Measurements from ENCODE around the gene LYRM4. TPM values are rescaled to one million over a fixed set of nuclear protein-coding genes. Genes with fewer than 3 reads are reported as not detected.

LYRM4 gene
- total RNA-seq, 2 experiments from 2014 or later: 36.4 to 39.6 TPM

DNA sequence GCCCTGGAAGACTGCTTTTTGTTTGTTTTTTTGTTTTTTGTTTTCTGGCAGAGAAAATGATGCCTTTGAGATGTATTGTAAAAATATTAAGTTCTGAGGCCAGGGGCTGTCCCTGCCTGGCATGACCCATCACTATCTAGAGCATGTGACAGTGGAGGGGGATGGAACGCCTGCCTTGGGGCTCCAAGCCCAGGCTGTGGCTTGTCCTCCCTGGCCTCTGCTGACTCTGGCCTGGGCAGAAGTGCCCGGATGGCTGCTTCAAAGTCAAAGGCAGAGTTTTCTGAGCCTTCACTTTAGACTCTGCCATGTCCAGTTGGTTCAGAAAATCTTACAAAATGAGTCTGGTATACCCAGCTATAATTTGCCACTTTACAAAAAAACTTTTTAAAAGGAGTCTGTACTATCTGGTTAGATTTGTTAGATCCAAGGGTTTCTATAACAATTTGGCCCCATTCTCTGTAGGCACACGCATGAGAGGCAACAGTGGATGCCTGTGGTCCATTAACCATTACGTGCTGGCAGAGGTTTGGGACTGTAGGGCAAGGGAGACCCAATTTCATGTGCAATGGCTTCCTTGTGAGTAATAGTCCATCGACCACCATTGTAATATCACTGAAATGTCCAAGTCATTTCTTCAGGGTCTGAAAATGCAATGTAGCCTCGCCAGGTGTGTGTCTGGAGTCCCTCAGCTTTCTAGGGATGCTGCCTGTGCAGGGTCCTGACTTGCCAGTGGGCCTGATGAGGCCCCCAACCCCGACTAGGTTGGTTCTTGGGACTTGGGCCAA is 167.3 kb downstream of the LYRM4 start:
- ATAC-seq: no peak
- Mint-ChIP-seq H3K36me3 (no peaks in the 10 kb centered on the region), H3K9me3 (ENCODE audit: low read depth) (no peaks in the 10 kb centered on the region), H3K4me1 (no peaks in the 10 kb centered on the region), H3K27me3 (peaks cover 41% of the 10 kb centered on the region), H3K4me3 (no peak overlapping the region), H3K27ac (no peak overlapping the region)
- CTCF ChIA-PET: no interaction called here
- DNase-seq: no peak

- H3K27me3 Mint-ChIP-seq: peaks cover 54% of the 10 kb centered on the region
- DNase-seq (no peak), ATAC-seq (no peak)
- H3K4me3 Mint-ChIP-seq: no peak overlapping the region
- H3K9me3 Mint-ChIP-seq (ENCODE audit: low read depth): no peaks in the 10 kb centered on the region
- CTCF ChIA-PET: no interaction called here
- H3K36me3 Mint-ChIP-seq: no peaks in the 10 kb centered on the region
- peaks cover under 1% of the 10 kb centered on the region for H3K4me1 Mint-ChIP-seq
- H3K27ac Mint-ChIP-seq: no peak overlapping the region
Measured at GRCh38 chr6:5091210-5092069, 169.3 kb downstream of the LYRM4 start.

GRCh38 chr6:5090603-5091002 is 170.1 kb downstream of the LYRM4 start:
- DNase-seq (no peak), ATAC-seq (no peak)
- CTCF ChIA-PET: no interaction called here
- Mint-ChIP-seq H3K4me3 (no peak overlapping the region), H3K36me3 (no peaks in the 10 kb centered on the region), H3K27ac (no peak overlapping the region), H3K27me3 (peaks cover 59% of the 10 kb centered on the region), H3K9me3 (ENCODE audit: low read depth) (no peaks in the 10 kb centered on the region), H3K4me1 (peaks cover 3% of the 10 kb centered on the region)

GRCh38 chr6:5089481-5090438 is 171.0 kb downstream of the LYRM4 start:
- ATAC-seq: no peak
- CTCF ChIA-PET: no interaction called here
- Mint-ChIP-seq H3K27ac (no peak overlapping the region), H3K4me1 (peaks cover 4% of the 10 kb centered on the region), H3K27me3 (peaks cover 60% of the 10 kb centered on the region), H3K9me3 (ENCODE audit: low read depth) (no peaks in the 10 kb centered on the region), H3K4me3 (no peak overlapping the region), H3K36me3 (no peaks in the 10 kb centered on the region)
- DNase-seq: no peak

GRCh38 chr6:5088780-5089179 is 172.0 kb downstream of the LYRM4 start:
- H3K9me3 Mint-ChIP-seq (ENCODE audit: low read depth): no peaks in the 10 kb centered on the region
- CTCF ChIA-PET: no interaction called here
- peaks cover 4% of the 10 kb centered on the region for H3K4me1 Mint-ChIP-seq
- no peak overlapping the region for H3K27ac Mint-ChIP-seq
- H3K36me3 Mint-ChIP-seq: no peaks in the 10 kb centered on the region
- H3K4me3 Mint-ChIP-seq: no peak overlapping the region
- ATAC-seq: no peak
- no peak for DNase-seq
- H3K27me3 Mint-ChIP-seq: peaks cover 63% of the 10 kb centered on the region

DNA sequence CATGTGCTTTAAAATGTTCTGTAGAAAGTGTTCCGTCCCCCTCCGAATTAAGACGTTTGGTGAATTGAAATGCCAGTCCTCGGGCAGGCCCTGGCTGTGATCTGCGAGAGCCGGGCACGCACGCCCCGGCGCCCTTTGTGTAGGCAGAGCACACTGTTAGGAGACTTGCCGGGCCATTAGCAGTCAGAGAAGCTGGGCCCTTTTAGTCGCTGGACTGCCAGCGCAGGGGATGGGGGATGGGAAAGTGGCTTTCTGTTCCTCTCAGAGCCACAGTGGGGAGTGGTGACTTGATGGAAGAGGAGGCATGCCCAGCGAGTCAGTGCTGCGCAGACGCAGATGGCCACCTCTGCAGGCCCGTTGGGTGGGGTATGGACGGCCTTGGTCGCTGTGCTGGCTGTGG is 173.4 kb downstream of the LYRM4 start:
- Mint-ChIP-seq H3K36me3 (peaks cover 1% of the 10 kb centered on the region), H3K27ac (no peak overlapping the region), H3K9me3 (ENCODE audit: low read depth) (no peaks in the 10 kb centered on the region), H3K4me3 (no peak overlapping the region), H3K4me1 (peaks cover 4% of the 10 kb centered on the region), H3K27me3 (peaks cover 71% of the 10 kb centered on the region)
- ATAC-seq: no peak
- DNase-seq: no peak
- CTCF ChIA-PET: no interaction called here

DNA sequence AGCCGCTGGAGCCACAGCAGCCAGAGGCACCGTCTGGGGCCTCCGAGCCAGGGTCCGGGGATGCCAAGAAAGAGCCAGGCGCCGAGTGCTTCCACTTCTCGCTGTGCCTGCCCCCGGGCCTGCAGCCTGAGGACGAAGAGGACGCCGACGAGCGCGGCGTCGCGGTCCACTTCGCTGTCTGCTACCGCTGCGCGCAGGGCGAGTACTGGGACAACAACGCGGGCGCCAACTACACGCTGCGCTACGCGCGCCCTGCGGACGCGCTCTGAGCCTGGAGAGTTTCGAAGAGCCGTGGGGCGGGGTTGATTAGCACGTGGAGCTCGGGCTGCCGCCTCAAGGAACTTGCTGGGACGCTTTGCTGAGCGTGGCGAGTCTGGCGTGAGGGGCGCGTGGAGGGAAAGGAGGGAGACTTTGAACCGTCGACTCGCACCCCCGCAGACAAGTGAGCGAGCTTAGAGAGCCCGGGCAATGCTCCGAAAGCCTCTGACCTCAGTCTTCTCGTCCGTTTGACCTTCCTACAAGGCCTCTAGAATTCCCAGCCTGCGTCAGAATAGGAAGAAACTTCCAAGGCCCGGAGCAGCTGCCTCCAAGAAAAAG is 174.4 kb downstream of the LYRM4 start:
- peaks cover 4% of the 10 kb centered on the region for H3K4me1 Mint-ChIP-seq
- no peaks in the 10 kb centered on the region for H3K9me3 Mint-ChIP-seq (ENCODE audit: low read depth)
- DNase-seq (no peak), ATAC-seq (no peak)
- peaks cover 71% of the 10 kb centered on the region for H3K27me3 Mint-ChIP-seq
- no peak overlapping the region for H3K27ac Mint-ChIP-seq
- no peak overlapping the region for H3K4me3 Mint-ChIP-seq
- peaks cover 1% of the 10 kb centered on the region for H3K36me3 Mint-ChIP-seq
- CTCF ChIA-PET: no interaction called here

DNA sequence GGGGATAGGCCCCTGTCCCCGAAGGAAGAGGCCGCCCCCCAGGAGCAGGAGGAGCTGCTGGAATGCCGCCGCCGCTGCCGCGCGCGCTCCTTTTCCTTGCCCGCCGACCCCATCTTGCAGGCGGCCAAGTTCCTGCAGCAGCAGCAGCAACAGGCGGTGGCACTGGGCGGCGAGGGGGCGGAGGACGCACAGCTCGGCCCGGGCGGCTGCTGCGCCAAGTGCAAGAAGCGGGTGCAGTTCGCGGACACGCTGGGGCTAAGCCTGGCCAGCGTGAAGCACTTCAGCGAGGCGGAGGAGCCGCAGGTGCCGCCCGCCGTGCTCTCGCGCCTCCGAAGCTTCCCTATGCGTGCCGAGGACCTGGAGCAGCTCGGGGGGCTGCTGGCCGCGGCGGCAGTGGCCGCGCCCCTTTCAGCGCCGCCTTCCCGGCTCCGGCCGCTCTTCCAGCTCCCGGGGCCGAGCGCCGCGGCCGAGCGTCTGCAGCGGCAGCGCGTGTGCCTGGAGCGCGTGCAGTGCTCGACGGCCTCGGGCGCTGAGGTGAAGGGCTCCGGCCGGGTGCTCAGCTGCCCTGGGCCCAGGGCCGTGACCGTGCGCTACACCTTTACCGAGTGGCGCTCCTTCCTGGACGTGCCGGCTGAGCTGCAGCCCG is 175.0 kb downstream of the LYRM4 start:
- CTCF ChIA-PET: no interaction called here

GRCh38 chr6:5084781-5085647 is 175.7 kb downstream of the LYRM4 start, which contains the start of gene PPP1R3G:
Gene PPP1R3G, plus strand, starts transcription at chr6:5085341. Its CDS starts 145 bp downstream, at chr6:5085486.
- no peak for DNase-seq
- peak within 1 kb of the TSS; percentile 63 for H3K4me3 Mint-ChIP-seq
- CTCF ChIA-PET: no interaction called here

More for the DNA sequence above, 175.0 kb downstream of the LYRM4 start:
- Mint-ChIP-seq H3K36me3 (peaks cover 1% of the 10 kb centered on the region), H3K4me1 (peaks cover 4% of the 10 kb centered on the region), H3K27me3 (peaks cover 67% of the 10 kb centered on the region), H3K27ac (no peak overlapping the region), H3K9me3 (ENCODE audit: low read depth) (no peaks in the 10 kb centered on the region), H3K4me3 (no peak overlapping the region)
- no peak for DNase-seq
- ATAC-seq: peak; percentile 28

DNA sequence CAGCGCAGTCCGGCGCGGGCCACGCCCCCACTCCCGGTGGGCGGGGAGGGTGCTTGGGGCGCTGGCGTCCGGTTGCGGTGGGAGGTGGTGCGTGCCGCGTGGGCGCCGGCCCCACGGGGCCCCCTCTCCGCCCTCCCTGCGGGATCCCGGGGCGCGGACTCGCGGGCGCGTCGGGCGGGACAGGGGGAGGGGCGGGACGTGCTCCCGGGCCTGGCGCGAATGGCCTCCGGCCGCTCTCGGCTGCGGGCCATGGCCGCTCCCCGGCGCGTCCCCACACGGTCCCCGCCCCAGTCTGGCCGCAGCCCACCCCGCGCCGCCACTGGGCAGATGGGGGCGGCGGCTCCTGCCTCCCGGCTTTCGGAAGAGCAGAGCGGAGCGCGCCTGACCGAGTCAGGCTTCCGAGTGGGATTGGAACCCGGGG is 176.4 kb downstream of the LYRM4 start:
- DNase-seq (no peak), ATAC-seq (peak; percentile 40)
- Mint-ChIP-seq H3K4me3 (peak overlapping the region; percentile 63), H3K27me3 (peaks cover 66% of the 10 kb centered on the region), H3K27ac (no peak overlapping the region), H3K9me3 (ENCODE audit: low read depth) (no peaks in the 10 kb centered on the region), H3K36me3 (peaks cover 1% of the 10 kb centered on the region), H3K4me1 (peaks cover 4% of the 10 kb centered on the region)
- CTCF ChIA-PET: no interaction called here

More at GRCh38 chr6:5084781-5085647, 175.7 kb downstream of the LYRM4 start, which contains the start of gene PPP1R3G:
- Mint-ChIP-seq H3K9me3 (ENCODE audit: low read depth) (no peaks in the 10 kb centered on the region), H3K27me3 (peaks cover 64% of the 10 kb centered on the region), H3K4me1 (peaks cover 4% of the 10 kb centered on the region), H3K27ac (no peak within 1 kb of the TSS), H3K36me3 (peaks cover 1% of the 10 kb centered on the region)
- ATAC-seq: peak; percentile 54

DNA sequence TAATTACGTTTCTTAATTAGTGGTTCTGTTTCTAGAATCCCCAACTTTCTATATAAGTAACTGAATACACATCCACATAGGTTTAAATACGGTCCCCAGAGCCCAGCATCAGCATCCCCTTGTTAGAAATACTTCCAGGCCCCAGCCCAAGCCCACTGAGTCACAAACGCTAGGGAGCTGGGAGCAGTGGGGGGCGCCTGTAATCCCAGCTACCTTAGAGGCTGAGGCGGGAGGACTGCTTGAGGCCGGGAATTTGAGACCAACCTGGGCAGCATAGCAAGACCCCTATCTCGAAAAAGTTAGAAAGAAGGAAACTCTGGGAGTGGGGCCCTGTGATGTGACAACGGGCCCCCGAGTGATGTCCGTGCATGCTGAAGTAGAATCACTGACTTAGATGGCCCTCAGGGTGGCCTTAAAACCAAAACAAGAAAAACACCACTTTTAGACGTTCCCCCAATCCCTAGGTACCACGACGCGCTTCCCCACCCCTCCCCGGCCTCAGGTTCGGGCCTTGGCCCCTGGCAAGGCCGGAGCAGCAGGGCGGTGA is 176.9 kb downstream of the LYRM4 start:
- Mint-ChIP-seq H3K4me3 (peak overlapping the region; percentile 52), H3K27me3 (peaks cover 67% of the 10 kb centered on the region), H3K27ac (no peak overlapping the region), H3K4me1 (peaks cover 4% of the 10 kb centered on the region), H3K36me3 (peaks cover 1% of the 10 kb centered on the region), H3K9me3 (ENCODE audit: low read depth) (no peaks in the 10 kb centered on the region)
- no peak for DNase-seq
- ATAC-seq: no peak
- CTCF ChIA-PET: no interaction called here

- Mint-ChIP-seq H3K9me3 (ENCODE audit: low read depth) (no peaks in the 10 kb centered on the region), H3K27ac (no peak overlapping the region), H3K36me3 (peaks cover 1% of the 10 kb centered on the region), H3K4me3 (peak overlapping the region; percentile 52), H3K27me3 (peaks cover 66% of the 10 kb centered on the region), H3K4me1 (peaks cover 4% of the 10 kb centered on the region)
- no peak for ATAC-seq
- CTCF ChIA-PET: no interaction called here
- DNase-seq: no peak
Measured at GRCh38 chr6:5083307-5083583, 177.5 kb downstream of the LYRM4 start.
